ENCODE measurements around the gene TTC16.

DNA sequence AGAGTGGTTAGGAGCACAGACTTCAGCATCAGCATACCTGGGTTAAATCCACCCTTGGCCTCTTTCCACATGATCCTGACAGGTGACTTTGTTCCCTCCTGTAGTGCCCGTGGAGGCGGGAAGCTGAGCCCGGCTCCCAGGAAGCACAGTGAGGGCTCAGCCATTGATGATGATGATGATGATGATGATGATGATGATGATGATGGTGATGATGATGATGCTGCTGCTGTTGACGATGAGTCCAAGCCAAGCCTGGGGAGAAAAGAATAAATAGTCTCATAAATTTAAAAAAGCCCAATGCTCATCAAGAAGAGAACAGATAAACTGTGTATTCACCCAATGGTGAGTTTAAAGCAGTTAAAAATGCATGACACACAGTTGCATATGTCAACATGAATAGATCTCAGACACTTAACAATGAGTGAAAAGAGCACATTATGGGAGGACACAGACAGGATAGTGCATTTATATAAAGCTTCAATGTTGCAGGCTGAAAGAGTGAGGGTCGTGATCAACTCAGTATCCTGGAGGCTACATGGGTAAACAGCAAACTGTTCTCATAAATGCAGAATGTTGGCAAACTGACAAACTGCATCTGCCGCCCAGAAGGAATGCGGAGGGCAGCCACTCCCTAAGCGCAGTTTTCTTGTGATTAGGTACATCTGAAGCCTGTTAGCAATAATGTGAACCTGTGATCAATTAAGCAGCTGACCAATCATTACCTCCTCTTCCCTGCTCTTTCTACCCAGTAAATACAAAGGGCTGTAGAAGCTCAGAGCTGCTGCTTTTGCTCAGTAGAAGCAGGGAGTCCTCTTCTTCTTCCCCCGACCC, 20.8 kb upstream of the TTC16 start:
- TF ChIP-seq, protein P1, sequence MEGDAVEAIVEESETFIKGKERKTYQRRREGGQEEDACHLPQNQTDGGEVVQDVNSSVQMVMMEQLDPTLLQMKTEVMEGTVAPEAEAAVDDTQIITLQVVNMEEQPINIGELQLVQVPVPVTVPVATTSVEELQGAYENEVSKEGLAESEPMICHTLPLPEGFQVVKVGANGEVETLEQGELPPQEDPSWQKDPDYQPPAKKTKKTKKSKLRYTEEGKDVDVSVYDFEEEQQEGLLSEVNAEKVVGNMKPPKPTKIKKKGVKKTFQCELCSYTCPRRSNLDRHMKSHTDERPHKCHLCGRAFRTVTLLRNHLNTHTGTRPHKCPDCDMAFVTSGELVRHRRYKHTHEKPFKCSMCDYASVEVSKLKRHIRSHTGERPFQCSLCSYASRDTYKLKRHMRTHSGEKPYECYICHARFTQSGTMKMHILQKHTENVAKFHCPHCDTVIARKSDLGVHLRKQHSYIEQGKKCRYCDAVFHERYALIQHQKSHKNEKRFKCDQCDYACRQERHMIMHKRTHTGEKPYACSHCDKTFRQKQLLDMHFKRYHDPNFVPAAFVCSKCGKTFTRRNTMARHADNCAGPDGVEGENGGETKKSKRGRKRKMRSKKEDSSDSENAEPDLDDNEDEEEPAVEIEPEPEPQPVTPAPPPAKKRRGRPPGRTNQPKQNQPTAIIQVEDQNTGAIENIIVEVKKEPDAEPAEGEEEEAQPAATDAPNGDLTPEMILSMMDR (IDR thresholded peaks at IDR 0.05), result no peak
- no peak for TF ChIP-seq POLR2A (IDR thresholded peaks at IDR 0.05)
